ENCODE measurements around the gene TUBA3C. TPM values are rescaled to one million over a fixed set of nuclear protein-coding genes. Genes with fewer than 3 reads are reported as not detected.

Gene TUBA3C
- total RNA-seq, 1 donor from 2014 or later = 0.27 TPM

GRCh38 chr13:19171563-19171962 lies 10.1 kb downstream of the TUBA3C start:
- DNase-seq (no peak), ATAC-seq (ENCODE audit: poor library complexity) (no peak)
- intact Hi-C loops (cut with DNase I) = no loop called here

- DNase-seq (no peak), ATAC-seq (ENCODE audit: poor library complexity) (no peak)
- intact Hi-C loops (cut with DNase I) = no loop called here
These were observed 11.6 kb downstream of the TUBA3C start for GRCh38 chr13:19169991-19170390.

- ATAC-seq (ENCODE audit: poor library complexity) = no peak
- intact Hi-C loops (cut with DNase I) = no loop called here
- no peak for DNase-seq
These were observed 12.1 kb downstream of the TUBA3C start for GRCh38 chr13:19169496-19169895.

- intact Hi-C loops (cut with DNase I) = no loop called here
- no peak for ATAC-seq (ENCODE audit: poor library complexity)
- no peak for DNase-seq
These were observed 20.3 kb downstream of the TUBA3C start for GRCh38 chr13:19161308-19161707.

GRCh38 chr13:19159761-19160420 lies 21.7 kb downstream of the TUBA3C start:
- DNase-seq (no peak), ATAC-seq (ENCODE audit: poor library complexity) (no peak)
- intact Hi-C loops (cut with DNase I) = no loop called here

GRCh38 chr13:19159181-19159580 lies 22.4 kb downstream of the TUBA3C start:
- intact Hi-C loops (cut with DNase I) = no loop called here
- DNase-seq (no peak), ATAC-seq (ENCODE audit: poor library complexity) (no peak)

- DNase-seq = no peak
- intact Hi-C loops (cut with DNase I) = no loop called here
These were observed 23.0 kb downstream of the TUBA3C start for GRCh38 chr13:19158526-19159174.

GRCh38 chr13:19158006-19158405 lies 23.6 kb downstream of the TUBA3C start:
- DNase-seq = no peak

More at GRCh38 chr13:19158526-19159174, 23.0 kb downstream of the TUBA3C start:
- ATAC-seq (ENCODE audit: poor library complexity) = no peak

GRCh38 chr13:19157461-19157860 lies 24.2 kb downstream of the TUBA3C start:
- intact Hi-C loops (cut with DNase I) = no loop called here
- no peak for ATAC-seq (ENCODE audit: poor library complexity)

More at GRCh38 chr13:19158006-19158405, 23.6 kb downstream of the TUBA3C start:
- intact Hi-C loops (cut with DNase I) = no loop called here
- ATAC-seq (ENCODE audit: poor library complexity) = no peak

GRCh38 chr13:19156013-19156825 lies 25.4 kb downstream of the TUBA3C start:
- no peak for DNase-seq
- ATAC-seq (ENCODE audit: poor library complexity) = no peak
- intact Hi-C loops (cut with DNase I) = no loop called here

More at GRCh38 chr13:19157461-19157860, 24.2 kb downstream of the TUBA3C start:
- DNase-seq = no peak

GRCh38 chr13:19155321-19155861 lies 26.2 kb downstream of the TUBA3C start:
- DNase-seq = no peak
- ATAC-seq (ENCODE audit: poor library complexity) = no peak

GRCh38 chr13:19154843-19155242 lies 26.8 kb downstream of the TUBA3C start:
- ATAC-seq (ENCODE audit: poor library complexity) = no peak
- intact Hi-C loops (cut with DNase I) = no loop called here
- DNase-seq = no peak

More at GRCh38 chr13:19155321-19155861, 26.2 kb downstream of the TUBA3C start:
- intact Hi-C loops (cut with DNase I) = no loop called here

GRCh38 chr13:19153782-19154450 lies 27.7 kb downstream of the TUBA3C start:
- intact Hi-C loops (cut with DNase I) = no loop called here
- DNase-seq (no peak), ATAC-seq (ENCODE audit: poor library complexity) (no peak)

GRCh38 chr13:19152403-19152802 lies 29.2 kb downstream of the TUBA3C start:
- intact Hi-C loops (cut with DNase I) = no loop called here
- peak; percentile 89 for ATAC-seq (ENCODE audit: poor library complexity)
- DNase-seq = peak; percentile 62

GRCh38 chr13:19151581-19152263 lies 29.9 kb downstream of the TUBA3C start:
- intact Hi-C loops (cut with DNase I) = no loop called here
- ATAC-seq (ENCODE audit: poor library complexity) = no peak
- DNase-seq = no peak

GRCh38 chr13:19150712-19151228 lies 30.9 kb downstream of the TUBA3C start:
- peak; percentile 21 for ATAC-seq (ENCODE audit: poor library complexity)
- intact Hi-C loops (cut with DNase I) = no loop called here
- DNase-seq = no peak

GRCh38 chr13:19150226-19150625 lies 31.4 kb downstream of the TUBA3C start:
- ATAC-seq (ENCODE audit: poor library complexity) = no peak
- intact Hi-C loops (cut with DNase I) = no loop called here
- no peak for DNase-seq

- no peak for ATAC-seq (ENCODE audit: poor library complexity)
- DNase-seq = no peak
- intact Hi-C loops (cut with DNase I) = no loop called here
These were observed 33.1 kb downstream of the TUBA3C start for GRCh38 chr13:19148561-19148960.

Data from Right ventricle myocardium superior (tissue), 1 donor.